Erythroblast (primary cell): ENCODE results near the gene EPHA4.

Source experiments
- DNase-seq, 2 experiments: peaks; one replicate each; lab custom pipeline; 2025; lab: John Stamatoyannopoulos, UW
- GATA1 ChIP-seq: IDR thresholded peaks from 2 replicates; pipeline ENCODE4 v1.6.1; 2011; ENCODE audit warnings: low read depth, mild to moderate bottlenecking, control low read depth, low read length, moderate library complexity
- POLR2A ChIP-seq: IDR thresholded peaks from 2 replicates; pipeline ENCODE4 v1.6.1; 2011; ENCODE audit warnings: mild to moderate bottlenecking, low read length

Gene EPHA4

GRCh38 chr2:221567809-221568208 is 4.3 kb downstream of the EPHA4 start:
- no peak for TF ChIP-seq POLR2A
- no peak for TF ChIP-seq GATA1

GRCh38 chr2:221567231-221567760 is 4.8 kb downstream of the EPHA4 start:
- DNase-seq: no peak
- no peak for TF ChIP-seq GATA1
- TF ChIP-seq POLR2A: no peak

More at GRCh38 chr2:221567809-221568208, 4.3 kb downstream of the EPHA4 start:
- DNase-seq: no peak

- TF ChIP-seq POLR2A (no peak), GATA1 (no peak)
- DNase-seq: no peak
These were observed 8.7 kb downstream of the EPHA4 start for GRCh38 chr2:221563270-221563985.

- TF ChIP-seq GATA1 (no peak), POLR2A (no peak)
- DNase-seq: no peak
These were observed 9.9 kb downstream of the EPHA4 start for GRCh38 chr2:221562226-221562625.

GRCh38 chr2:221561770-221562169 is 10.3 kb downstream of the EPHA4 start:
- TF ChIP-seq POLR2A (no peak), GATA1 (no peak)
- DNase-seq: no peak

GRCh38 chr2:221559991-221560390 is 12.1 kb downstream of the EPHA4 start:
- no peak for DNase-seq
- TF ChIP-seq GATA1 (no peak), POLR2A (no peak)

GRCh38 chr2:221558107-221558506 is 14.0 kb downstream of the EPHA4 start:
- no peak for TF ChIP-seq POLR2A
- no peak for TF ChIP-seq GATA1
- no peak for DNase-seq

GRCh38 chr2:221555494-221555846 is 16.6 kb downstream of the EPHA4 start:
- no peak for DNase-seq
- no peak for TF ChIP-seq POLR2A
- no peak for TF ChIP-seq GATA1

- TF ChIP-seq GATA1: no peak
- no peak for TF ChIP-seq POLR2A
- no peak for DNase-seq
These were observed 17.2 kb downstream of the EPHA4 start for GRCh38 chr2:221554769-221555493.

- DNase-seq: no peak
- TF ChIP-seq GATA1 (no peak), POLR2A (no peak)
These were observed 18.8 kb downstream of the EPHA4 start for GRCh38 chr2:221553333-221553732.

- no peak for TF ChIP-seq GATA1
- no peak for TF ChIP-seq POLR2A
- DNase-seq: no peak
These were observed 19.8 kb downstream of the EPHA4 start for GRCh38 chr2:221552291-221552690.

- DNase-seq: no peak
These were observed 20.2 kb downstream of the EPHA4 start for GRCh38 chr2:221551864-221552263.

GRCh38 chr2:221549143-221549542 is 23.0 kb downstream of the EPHA4 start:
- no peak for DNase-seq

More at GRCh38 chr2:221551864-221552263, 20.2 kb downstream of the EPHA4 start:
- TF ChIP-seq POLR2A: no peak
- no peak for TF ChIP-seq GATA1

GRCh38 chr2:221546505-221547225 is 25.4 kb downstream of the EPHA4 start:
- no peak for DNase-seq
- TF ChIP-seq POLR2A (no peak), GATA1 (no peak)

More at GRCh38 chr2:221549143-221549542, 23.0 kb downstream of the EPHA4 start:
- TF ChIP-seq GATA1 (no peak), POLR2A (no peak)
